HK-2 (cell line): Measurements from ENCODE around the gene ASCL3.
"Not testable (repeated sequence)": the region's sequence is repeated elsewhere in the genome, so short reads cannot be mapped to it uniquely, and the experiment has no call there.

ENCODE experiments used
- DNase-seq: peaks from one replicate; pipeline ENCODE4 v3.0.0-alpha.2; 2018; ENCODE audit not compliant: unreplicated experiment

The ASCL3 gene

DNA sequence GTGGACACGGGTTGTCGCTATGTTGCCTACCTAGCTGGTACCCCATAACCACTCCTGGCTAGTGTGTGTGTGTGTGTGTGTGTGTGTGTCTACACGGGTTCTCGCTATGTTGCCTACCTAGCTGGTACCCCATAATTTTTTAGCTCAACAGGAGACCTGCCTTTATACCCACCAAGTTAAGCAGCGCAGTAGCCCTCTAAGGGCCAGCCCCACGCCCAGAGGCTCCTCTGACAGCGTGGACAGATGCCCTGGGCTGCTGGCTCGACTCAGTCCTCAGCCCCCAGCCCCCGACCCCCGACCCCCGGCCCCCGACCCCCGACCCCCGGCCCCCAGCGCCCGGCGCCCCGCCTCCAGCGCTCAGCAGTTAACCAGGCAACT is 32.2 kb downstream of the ASCL3 start:
- DNase-seq: no peak

DNA sequence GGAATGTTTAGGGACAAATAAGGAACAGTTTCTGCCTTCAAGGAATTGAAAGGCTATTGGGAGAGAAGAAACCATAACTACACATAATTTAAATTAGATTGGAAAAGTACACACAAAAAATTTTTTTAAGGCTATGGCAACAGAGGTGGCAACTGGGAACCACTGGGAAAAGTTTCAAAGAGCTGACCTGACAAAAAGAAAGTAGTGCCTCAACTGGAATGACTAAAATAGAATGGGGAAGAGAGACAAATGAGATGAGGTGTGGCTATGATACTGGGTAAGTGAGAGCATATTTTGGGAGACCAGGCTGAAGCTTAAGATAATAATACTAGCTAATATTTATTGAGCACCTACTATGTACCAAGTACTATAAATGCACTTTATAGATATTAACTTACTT is 34.7 kb downstream of the ASCL3 start:
- DNase-seq: no peak

DNA sequence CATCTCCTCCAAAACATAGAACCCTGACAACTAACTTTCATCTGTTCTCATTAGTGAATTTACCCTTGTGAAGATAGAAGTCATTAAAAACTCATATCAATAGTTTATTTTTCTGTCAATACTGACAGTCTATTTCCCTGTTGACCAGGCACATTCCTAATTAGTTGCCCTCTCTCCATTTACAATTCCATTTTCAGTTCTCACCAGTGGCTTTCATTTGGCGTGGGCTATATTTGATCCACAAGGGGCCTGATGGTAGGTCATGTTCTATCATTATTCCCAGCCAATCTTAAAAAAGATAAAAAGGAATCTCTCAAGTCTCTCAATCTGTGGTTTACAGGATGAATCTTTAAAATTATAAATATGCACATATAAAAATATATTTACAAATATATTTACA is 35.7 kb downstream of the ASCL3 start:
- DNase-seq: no peak

GRCh38 chr11:8905528-8906165 is 37.2 kb downstream of the ASCL3 start:
- DNase-seq: no peak

- DNase-seq: no peak
Observed at GRCh38 chr11:8899119-8899753, 43.6 kb downstream of the ASCL3 start.

DNA sequence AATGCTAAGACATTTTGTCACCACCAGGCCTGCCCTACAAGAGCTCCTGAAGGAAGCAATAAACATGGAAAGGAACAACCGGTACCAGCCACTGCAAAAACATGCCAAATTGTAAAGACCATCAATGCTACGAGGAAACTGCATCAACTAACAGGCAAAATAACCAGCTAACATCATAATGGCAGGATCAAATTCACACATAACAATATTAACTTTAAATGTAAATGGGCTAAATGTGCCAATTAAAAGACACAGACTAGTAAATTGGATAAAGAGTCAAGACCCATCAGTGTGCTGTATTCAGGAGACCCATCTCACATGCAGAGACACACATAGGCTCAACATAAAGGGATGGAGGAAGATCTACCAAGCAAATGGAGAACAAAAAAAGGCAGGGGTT is 51.6 kb downstream of the ASCL3 start:
- DNase-seq: not testable (repeated sequence)
